ENCODE measurements around the gene CNTROB.
A peak's percentile ranks its signal among the peaks of the same experiment; 100 is the strongest.

DNA sequence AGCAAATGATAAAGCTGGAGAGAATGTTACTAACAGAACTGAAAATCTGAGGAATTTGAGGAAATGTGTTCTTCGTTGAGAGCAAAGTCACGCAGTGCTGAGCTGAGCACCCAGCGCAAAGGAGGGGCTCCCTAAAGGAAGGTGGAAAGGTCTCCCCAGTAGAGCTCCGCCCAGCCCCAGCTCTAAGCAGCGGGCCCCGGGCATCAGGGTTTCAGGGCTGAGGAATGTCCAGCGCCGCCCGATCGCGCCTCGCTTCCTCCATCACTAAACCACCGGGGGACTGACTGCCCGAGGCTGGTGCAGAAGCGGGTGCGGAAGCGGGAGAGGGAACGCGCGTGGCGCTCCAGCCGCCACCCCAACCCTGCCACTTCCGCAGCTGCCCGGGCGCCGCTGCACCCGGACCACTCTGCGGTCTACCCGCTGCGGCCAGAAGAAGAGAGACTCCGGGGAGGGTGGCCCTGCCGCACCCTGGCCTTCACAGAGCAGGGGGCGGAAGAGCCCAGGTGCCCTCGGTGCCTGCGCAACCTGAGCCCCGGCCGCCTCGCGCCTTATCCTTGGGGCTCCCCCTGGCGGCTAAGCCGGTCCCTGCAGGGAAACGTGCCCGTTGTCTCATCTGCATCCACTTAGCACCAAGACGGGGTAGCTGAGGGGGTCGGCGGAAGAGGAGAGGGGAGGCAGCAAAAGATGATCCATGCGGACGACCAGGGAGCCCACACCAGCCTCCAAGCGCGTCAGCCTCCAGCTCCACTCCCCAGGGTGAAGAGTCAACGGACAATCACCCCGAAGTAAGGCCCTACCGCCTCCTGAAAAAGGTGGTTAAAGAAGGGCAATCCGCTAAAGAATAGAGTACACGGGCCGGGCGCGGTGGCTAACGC is 58.0 kb downstream of the CNTROB start:
- TF ChIP-seq, protein P1, sequence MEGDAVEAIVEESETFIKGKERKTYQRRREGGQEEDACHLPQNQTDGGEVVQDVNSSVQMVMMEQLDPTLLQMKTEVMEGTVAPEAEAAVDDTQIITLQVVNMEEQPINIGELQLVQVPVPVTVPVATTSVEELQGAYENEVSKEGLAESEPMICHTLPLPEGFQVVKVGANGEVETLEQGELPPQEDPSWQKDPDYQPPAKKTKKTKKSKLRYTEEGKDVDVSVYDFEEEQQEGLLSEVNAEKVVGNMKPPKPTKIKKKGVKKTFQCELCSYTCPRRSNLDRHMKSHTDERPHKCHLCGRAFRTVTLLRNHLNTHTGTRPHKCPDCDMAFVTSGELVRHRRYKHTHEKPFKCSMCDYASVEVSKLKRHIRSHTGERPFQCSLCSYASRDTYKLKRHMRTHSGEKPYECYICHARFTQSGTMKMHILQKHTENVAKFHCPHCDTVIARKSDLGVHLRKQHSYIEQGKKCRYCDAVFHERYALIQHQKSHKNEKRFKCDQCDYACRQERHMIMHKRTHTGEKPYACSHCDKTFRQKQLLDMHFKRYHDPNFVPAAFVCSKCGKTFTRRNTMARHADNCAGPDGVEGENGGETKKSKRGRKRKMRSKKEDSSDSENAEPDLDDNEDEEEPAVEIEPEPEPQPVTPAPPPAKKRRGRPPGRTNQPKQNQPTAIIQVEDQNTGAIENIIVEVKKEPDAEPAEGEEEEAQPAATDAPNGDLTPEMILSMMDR (conservative IDR thresholded peaks at IDR 0.05; ENCODE audit: low read length), result peak; percentile 89
- no peak for TF ChIP-seq EZH2phosphoT487 (IDR thresholded peaks at IDR 0.05; ENCODE audit: borderline replicate concordance, low read depth, low read length)
